Measurements from ENCODE around the gene AIFM1.

AIFM1 gene

DNA sequence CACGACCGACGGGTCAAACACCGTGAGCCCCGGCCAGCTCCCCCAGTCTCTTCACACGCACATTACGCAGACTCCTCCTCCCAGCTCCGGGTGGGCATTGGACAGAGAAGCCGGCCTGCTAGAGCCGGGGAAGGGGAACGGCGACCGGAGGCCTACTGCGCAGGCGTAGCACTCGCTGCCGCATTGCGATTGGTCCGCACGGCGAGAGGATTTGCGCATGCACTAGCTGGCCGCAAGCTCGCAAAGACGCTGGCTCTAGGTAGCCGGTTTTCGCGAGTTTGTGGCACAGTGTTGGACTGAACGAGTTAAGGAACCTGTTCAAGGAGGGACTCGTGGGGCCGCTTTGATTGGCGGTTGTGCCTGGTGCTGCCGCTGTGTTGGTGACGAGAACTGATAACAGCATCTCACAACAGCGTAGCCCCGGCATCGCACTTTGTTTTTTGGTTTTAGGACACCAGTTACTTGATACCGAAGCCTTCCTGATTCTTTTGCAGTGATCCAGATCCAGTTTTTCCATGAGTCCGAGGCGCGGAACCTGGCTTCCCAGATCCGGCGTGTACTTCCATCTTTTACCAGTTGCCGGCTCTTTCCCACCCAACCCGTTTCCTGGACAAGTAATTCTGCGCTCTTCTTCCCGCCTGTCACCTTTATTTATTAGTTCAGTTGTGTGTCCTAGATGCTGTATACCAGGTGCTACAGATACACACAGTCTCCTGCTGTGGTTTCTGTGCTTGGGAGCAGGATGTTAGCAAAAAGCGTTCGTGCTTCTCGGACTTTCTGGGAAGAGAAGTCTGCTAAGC lies at the start of gene AIFM1:
Gene AIFM1 (minus strand): TSS at position 139 of the 800 bp plus-strand sequence. CDS start 185 bp downstream, outside the sequence.
- DNase-seq, result peak; percentile 97

DNA sequence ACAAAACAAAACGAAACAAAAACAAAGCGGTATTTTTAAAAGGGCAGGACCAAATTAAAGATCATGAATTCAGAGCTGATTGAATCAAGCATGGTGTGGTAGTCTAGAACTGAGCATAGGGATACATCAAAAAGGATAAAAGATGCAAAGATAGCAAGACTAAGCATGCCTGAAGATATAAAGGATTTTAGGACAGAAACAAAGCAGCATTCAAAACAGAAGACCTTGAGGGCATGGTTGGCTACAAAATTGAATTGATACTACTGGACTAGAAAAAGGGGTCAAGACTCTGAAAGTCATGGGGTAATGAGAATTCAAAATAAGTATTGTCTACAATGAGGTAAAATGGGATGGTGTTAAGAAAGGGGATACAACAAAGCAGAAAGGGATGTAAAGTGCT lies 47.7 kb upstream of the AIFM1 start:
- DNase-seq, result no peak

GRCh38 chrX:130212371-130212770 lies 46.7 kb upstream of the AIFM1 start:
- DNase-seq, result no peak

- DNase-seq, result no peak
These were observed 46.0 kb upstream of the AIFM1 start for GRCh38 chrX:130211415-130212186.

- DNase-seq, result no peak
These were observed 39.0 kb upstream of the AIFM1 start for GRCh38 chrX:130204647-130205046.

DNA sequence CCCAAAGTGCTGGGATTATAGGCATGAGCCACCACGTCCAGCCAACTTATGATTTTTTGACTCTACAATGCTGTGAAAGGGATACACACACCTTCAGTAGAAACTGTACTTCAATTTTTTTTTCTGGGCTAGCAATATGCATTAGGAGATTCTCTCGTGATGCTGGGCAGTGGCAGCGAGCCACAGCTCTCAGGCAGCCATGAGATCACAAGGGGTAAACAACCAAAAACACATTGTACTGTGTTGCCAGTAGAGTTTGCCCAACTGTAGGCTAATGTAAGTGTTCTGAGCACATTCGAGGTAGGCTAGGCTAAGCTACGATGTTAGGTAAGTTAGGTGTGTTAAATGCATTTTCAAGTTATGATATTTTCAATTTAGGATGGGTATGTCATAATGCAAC lies 31.8 kb upstream of the AIFM1 start:
- no peak for DNase-seq

- DNase-seq, result no peak
These were observed 30.8 kb upstream of the AIFM1 start for GRCh38 chrX:130196466-130196865.

- DNase-seq, result no peak
These were observed 25.2 kb upstream of the AIFM1 start for GRCh38 chrX:130190801-130191200.

DNA sequence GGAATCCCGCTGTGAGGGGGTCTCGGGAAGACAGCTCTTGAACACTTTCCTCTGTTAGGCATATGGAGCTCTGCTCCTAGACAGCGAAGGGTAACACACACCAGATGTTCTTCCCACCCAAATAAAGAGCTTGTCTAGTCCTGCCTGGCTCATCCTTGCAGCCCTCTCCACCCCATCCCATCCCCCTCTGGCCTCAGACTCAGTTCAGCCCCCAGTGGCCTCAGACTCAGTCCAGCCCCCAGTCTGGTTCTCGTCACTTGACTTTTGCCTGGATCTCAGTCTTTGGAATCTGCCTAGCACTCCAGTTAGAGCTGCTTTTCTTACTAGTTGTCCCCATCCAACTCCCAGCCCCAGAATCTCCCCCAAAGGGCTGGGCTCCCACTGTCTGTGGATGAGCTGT lies 21.0 kb upstream of the AIFM1 start:
- DNase-seq, result peak; percentile 65

GRCh38 chrX:130184857-130185256 lies 19.2 kb upstream of the AIFM1 start:
- DNase-seq, result no peak

DNA sequence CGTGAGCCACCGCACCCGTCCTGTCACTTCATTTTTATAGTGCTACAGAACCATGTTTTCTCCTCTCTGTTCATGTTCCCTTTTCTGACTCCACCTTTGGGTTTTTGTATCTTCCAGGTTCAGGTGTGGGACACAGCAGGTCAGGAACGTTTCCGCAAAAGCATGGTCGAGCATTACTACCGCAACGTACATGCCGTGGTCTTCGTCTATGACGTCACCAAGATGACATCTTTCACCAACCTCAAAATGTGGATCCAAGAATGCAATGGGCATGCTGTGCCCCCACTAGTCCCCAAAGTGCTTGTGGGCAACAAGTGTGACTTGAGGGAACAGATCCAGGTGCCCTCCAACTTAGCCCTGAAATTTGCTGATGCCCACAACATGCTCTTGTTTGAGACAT lies 18.5 kb upstream of the AIFM1 start:
- DNase-seq, result no peak

- DNase-seq, result no peak
These were observed 14.1 kb upstream of the AIFM1 start for GRCh38 chrX:130179579-130180215.

GRCh38 chrX:130179170-130179569 lies 13.5 kb upstream of the AIFM1 start:
- DNase-seq, result no peak

- no peak for DNase-seq
These were observed 11.3 kb upstream of the AIFM1 start for GRCh38 chrX:130176942-130177341.

GRCh38 chrX:130176354-130176776 lies 10.7 kb upstream of the AIFM1 start:
- no peak for DNase-seq

- DNase-seq, result no peak
These were observed 9.3 kb upstream of the AIFM1 start for GRCh38 chrX:130174937-130175336.

GRCh38 chrX:130174045-130174704 lies 8.5 kb upstream of the AIFM1 start:
- peak; percentile 79 for DNase-seq

GRCh38 chrX:130173190-130173895 lies 7.7 kb upstream of the AIFM1 start:
- peak; percentile 66 for DNase-seq

DNA sequence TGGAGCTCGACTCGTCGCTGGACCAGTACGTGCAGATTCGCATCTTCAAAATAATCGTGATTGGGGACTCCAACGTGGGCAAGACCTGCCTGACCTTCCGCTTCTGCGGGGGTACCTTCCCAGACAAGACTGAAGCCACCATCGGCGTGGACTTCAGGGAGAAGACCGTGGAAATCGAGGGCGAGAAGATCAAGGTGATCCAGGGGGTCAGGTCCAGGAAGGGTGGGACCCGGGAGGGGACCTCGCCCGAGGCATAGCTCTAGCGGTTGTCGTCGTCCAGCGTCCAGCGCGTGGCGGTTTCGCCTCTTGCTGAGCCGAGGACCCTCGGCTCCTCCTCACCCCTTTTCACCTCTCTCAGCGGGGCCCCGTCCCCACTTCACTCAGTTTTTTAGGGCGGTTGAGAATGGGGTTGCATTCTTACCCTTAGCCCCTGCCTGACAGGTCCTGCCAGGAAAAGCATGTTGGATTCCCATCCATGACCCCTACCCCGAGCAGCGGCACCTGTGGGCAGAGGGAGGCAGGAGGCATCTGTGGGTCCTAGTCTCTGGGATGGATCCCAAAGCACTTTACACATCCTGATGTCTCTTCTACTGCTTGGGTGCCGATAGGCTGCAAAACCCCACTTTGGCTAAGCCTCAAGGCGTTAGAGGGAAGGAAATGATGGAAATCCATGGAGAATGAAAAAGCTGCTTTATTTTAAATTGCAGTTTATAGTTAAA lies 6.6 kb upstream of the AIFM1 start:
- no peak for DNase-seq

DNA sequence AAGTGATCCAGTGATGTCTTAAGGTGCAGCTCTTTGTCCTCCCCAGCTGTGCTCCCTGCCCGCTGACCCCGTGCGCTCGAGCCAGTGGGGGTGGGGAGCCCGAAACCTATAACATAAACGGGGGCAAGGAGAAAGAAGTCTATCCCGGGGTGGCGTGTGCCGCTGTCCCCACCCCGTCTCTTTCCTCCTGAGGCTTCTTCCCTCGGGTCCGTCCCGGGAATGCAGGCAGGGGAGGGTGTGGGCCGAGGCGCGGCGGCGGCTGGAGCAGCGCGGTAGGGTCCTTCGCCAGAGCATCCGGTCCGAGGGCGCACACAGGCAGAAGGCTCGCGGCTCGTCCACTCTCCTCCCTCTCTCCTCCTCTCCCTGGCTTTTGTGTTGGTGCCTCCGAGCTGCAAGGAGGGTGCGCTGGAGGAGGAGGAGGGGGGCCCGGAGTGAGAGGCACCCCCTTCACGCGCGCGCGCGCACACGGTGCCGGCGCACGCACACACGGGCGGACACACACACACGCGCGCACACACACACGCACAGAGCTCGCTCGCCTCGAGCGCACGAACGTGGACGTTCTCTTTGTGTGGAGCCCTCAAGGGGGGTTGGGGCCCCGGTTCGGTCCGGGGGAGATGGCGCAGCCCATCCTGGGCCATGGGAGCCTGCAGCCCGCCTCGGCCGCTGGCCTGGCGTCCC lies 5.9 kb upstream of the AIFM1 start, which contains the start of gene RAB33A:
Gene RAB33A (plus strand): TSS at position 517 of the 681 bp plus-strand sequence. CDS start 101 bp downstream, at position 618.
- peak; percentile 69 for DNase-seq

Data from islet precursor cell (in vitro differentiated cells).